NCI-H187 (cell line): Measurements from ENCODE around the gene SNRPD3.
"Not testable (repeated sequence)": the region's sequence is repeated elsewhere in the genome, so short reads cannot be mapped to it uniquely, and the experiment has no call there.

Experiments used
- DNase-seq, 2 experiments: peaks; one replicate each; lab custom pipeline; 2025; lab: John Stamatoyannopoulos, UW

Gene SNRPD3

GRCh38 chr22:24592058-24592850 lies 36.5 kb downstream of the SNRPD3 start:
- no peak for DNase-seq

- DNase-seq: no peak
Measured at GRCh38 chr22:24592851-24593558, 37.2 kb downstream of the SNRPD3 start, which contains the start of gene LRRC75B. TSS of gene LRRC75B (minus strand) at chr22:24593073. CDS start at chr22:24593039, 34 bp downstream.

- DNase-seq: not testable (repeated sequence)
Measured at GRCh38 chr22:24593559-24593835, 37.7 kb downstream of the SNRPD3 start.

GRCh38 chr22:24593836-24594568 lies 38.2 kb downstream of the SNRPD3 start:
- no peak for DNase-seq

- DNase-seq: no peak
Measured at GRCh38 chr22:24594569-24595120, 38.8 kb downstream of the SNRPD3 start.

GRCh38 chr22:24595228-24595627 lies 39.4 kb downstream of the SNRPD3 start:
- DNase-seq: no peak

- no peak for DNase-seq
Measured at GRCh38 chr22:24595863-24596262, 40.1 kb downstream of the SNRPD3 start.

- DNase-seq: not testable (repeated sequence)
Measured at GRCh38 chr22:24597076-24597475, 41.3 kb downstream of the SNRPD3 start.

GRCh38 chr22:24599514-24599913 lies 43.7 kb downstream of the SNRPD3 start:
- DNase-seq: no peak

- DNase-seq: not testable (repeated sequence)
Measured at GRCh38 chr22:24599958-24600715, 44.3 kb downstream of the SNRPD3 start.

GRCh38 chr22:24601217-24602104 lies 45.7 kb downstream of the SNRPD3 start:
- no peak for DNase-seq

- DNase-seq: not testable (repeated sequence)
Measured at GRCh38 chr22:24602105-24602749, 46.4 kb downstream of the SNRPD3 start.

GRCh38 chr22:24602847-24603769 lies 47.3 kb downstream of the SNRPD3 start, which contains the start of gene GGT1:
TSS of gene GGT1 (plus strand) at chr22:24603193. CDS start at chr22:24611082, 7,889 bp downstream.
- DNase-seq: not testable (repeated sequence)

- DNase-seq: not testable (repeated sequence)
Measured at GRCh38 chr22:24603770-24604629, 48.2 kb downstream of the SNRPD3 start.

- DNase-seq: not testable (repeated sequence)
Measured at GRCh38 chr22:24606340-24606739, 50.5 kb downstream of the SNRPD3 start.

- DNase-seq: not testable (repeated sequence)
Measured at GRCh38 chr22:24607429-24607983, 51.7 kb downstream of the SNRPD3 start.

- DNase-seq: not testable (repeated sequence)
Measured at GRCh38 chr22:24608327-24608726, 52.5 kb downstream of the SNRPD3 start.
